DOHH2 (cell line): ENCODE measurements around the gene ADAMTSL4.

Source experiments
- H3F3A ChIP-seq: fragments of 200-600 bp; sonication (generic), shearing (Covaris generic); 2 replicates; pipeline ENCODE4 v1.6.0; 2016; ENCODE audit warnings: antibody characterized with exemption, mild to moderate bottlenecking; ENCODE audit not compliant: control insufficient read depth, insufficient read depth
- H3K27ac ChIP-seq: fragments of 200-600 bp; sonication (generic); 2 replicates; pipeline ENCODE4 v1.5.1; 2014; ENCODE audit warnings: low read depth, mild to moderate bottlenecking, low read length, moderate library complexity
- H3K27me3 ChIP-seq: fragments of 200-600 bp; sonication (generic); 2 replicates; pipeline ENCODE4 v1.6.1; 2014; ENCODE audit warnings: mild to moderate bottlenecking, low read length, mixed read lengths; ENCODE audit not compliant: control insufficient read depth
- H3K36me3 ChIP-seq: fragments of 200-600 bp; sonication (generic); 2 replicates; pipeline ENCODE4 v1.6.1; 2014; ENCODE audit warnings: mild to moderate bottlenecking, low read length, moderate library complexity, mixed read lengths; ENCODE audit not compliant: control insufficient read depth
- H3K4me1 ChIP-seq: fragments of 200-600 bp; sonication (generic); 2 replicates; pipeline ENCODE4 v1.6.1; 2014; ENCODE audit warnings: mild to moderate bottlenecking, low read length, mixed read lengths; ENCODE audit not compliant: control insufficient read depth
- H3K4me2 ChIP-seq: fragments of 200-600 bp; sonication (generic); 2 replicates; pipeline ENCODE4 v1.6.0; 2014; ENCODE audit warnings: mild to moderate bottlenecking, low read length, moderate library complexity
- H3K4me3 ChIP-seq: fragments of 200-600 bp; sonication (generic); 2 replicates; pipeline ENCODE4 v1.5.1; 2014; ENCODE audit warnings: mild to moderate bottlenecking, low read length, mixed read lengths
- H3K79me2 ChIP-seq: fragments of 200-600 bp; sonication (generic); 2 replicates; pipeline ENCODE4 v1.6.1; 2014; ENCODE audit warnings: mild to moderate bottlenecking, low read length, mixed read lengths; ENCODE audit not compliant: control insufficient read depth
- H3K9me2 ChIP-seq: fragments of 200-600 bp; sonication (generic); replicated peaks from 2 replicates; pipeline ENCODE4 v1.6.1; 2014; ENCODE audit warnings: mild to moderate bottlenecking, low read length, mixed read lengths; ENCODE audit not compliant: control insufficient read depth
- H3K9me3 ChIP-seq: fragments of 200-600 bp; sonication (generic); 2 replicates; pipeline ENCODE4 v1.6.1; 2014; ENCODE audit warnings: antibody characterized with exemption, low read length, mixed read lengths; ENCODE audit not compliant: control insufficient read depth, insufficient read depth
- H4K20me1 ChIP-seq: fragments of 200-600 bp; sonication (generic); 2 replicates; pipeline ENCODE4 v1.6.0; 2014; ENCODE audit warnings: low read depth, mild to moderate bottlenecking, antibody characterized with exemption, low read length, moderate library complexity; ENCODE audit not compliant: control insufficient read depth, insufficient read depth
- EZH2phosphoT487 ChIP-seq: fragments of 200-600 bp; sonication (generic); IDR thresholded peaks from 2 replicates; pipeline ENCODE4 v1.6.1; 2017; ENCODE audit warnings: borderline replicate concordance, mild to moderate bottlenecking, antibody characterized with exemption, low read length, moderate library complexity, mixed read lengths
- TF ChIP-seq, protein P1 (sequence below): fragments of 200-600 bp; sonication (generic); IDR thresholded peaks from one replicate; pipeline ENCODE4 v1.5.1; 2014; ENCODE audit warnings: antibody characterized with exemption, mild to moderate bottlenecking, low read depth, low read length; ENCODE audit not compliant: poor library complexity, severe bottlenecking

ADAMTSL4 gene

DNA sequence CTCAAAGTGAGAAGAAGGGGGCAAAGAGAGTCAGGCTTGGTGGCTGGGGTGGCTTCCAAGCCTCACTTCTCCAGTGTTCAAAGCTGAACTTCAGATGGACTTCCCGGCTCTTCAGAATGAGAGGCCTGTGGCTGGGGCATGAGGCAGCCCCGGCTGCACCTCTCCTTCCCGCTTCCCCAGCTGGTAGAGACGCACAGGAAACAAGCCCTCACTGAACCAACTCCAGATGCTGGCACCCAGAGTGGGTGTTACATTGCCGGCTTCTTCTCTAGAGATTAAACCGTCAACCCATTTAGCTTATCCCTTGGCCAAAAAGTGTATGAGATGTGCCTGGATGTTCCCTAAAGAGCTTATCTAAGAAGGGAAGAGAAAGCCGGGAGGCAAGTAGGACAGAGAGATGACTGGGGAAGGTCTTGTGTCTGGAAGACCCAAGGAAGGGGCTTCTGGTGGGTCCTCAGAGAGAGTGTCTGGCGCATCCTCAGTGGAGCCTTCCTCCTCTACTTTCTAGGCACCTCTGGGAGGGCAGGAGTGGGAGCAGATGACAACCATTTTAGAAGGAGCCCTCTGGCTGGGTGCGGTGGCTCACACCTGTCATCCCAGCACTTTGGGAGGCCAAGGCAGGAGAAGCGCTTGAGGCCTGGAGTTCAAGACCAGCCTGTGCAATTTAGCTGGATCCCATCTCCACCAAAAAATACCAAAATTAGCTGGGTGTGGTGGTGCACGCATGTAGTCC lies 2.0 kb downstream of the ADAMTSL4 start:
- Histone ChIP-seq H3K79me2 (no peaks in the 10 kb centered on the region), H3K4me1 (peaks cover 12% of the 10 kb centered on the region), H3K27me3 (peaks cover 35% of the 10 kb centered on the region), H4K20me1 (no peaks in the 10 kb centered on the region), H3F3A (no peaks in the 10 kb centered on the region), H3K27ac (no peak overlapping the region), H3K4me2 (no peak overlapping the region), H3K9me2 (no peaks in the 10 kb centered on the region), H3K4me3 (no peak overlapping the region), H3K36me3 (no peaks in the 10 kb centered on the region), H3K9me3 (no peaks in the 10 kb centered on the region)
- TF ChIP-seq EZH2phosphoT487 = no peak
- TF ChIP-seq, protein P1, sequence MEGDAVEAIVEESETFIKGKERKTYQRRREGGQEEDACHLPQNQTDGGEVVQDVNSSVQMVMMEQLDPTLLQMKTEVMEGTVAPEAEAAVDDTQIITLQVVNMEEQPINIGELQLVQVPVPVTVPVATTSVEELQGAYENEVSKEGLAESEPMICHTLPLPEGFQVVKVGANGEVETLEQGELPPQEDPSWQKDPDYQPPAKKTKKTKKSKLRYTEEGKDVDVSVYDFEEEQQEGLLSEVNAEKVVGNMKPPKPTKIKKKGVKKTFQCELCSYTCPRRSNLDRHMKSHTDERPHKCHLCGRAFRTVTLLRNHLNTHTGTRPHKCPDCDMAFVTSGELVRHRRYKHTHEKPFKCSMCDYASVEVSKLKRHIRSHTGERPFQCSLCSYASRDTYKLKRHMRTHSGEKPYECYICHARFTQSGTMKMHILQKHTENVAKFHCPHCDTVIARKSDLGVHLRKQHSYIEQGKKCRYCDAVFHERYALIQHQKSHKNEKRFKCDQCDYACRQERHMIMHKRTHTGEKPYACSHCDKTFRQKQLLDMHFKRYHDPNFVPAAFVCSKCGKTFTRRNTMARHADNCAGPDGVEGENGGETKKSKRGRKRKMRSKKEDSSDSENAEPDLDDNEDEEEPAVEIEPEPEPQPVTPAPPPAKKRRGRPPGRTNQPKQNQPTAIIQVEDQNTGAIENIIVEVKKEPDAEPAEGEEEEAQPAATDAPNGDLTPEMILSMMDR = no peak

- Histone ChIP-seq H3F3A (no peaks in the 10 kb centered on the region), H4K20me1 (no peaks in the 10 kb centered on the region), H3K9me3 (no peaks in the 10 kb centered on the region), H3K36me3 (no peaks in the 10 kb centered on the region), H3K27me3 (peaks cover 35% of the 10 kb centered on the region), H3K4me2 (no peak overlapping the region), H3K4me3 (no peak overlapping the region), H3K4me1 (peaks cover 12% of the 10 kb centered on the region), H3K79me2 (no peaks in the 10 kb centered on the region), H3K27ac (no peak overlapping the region), H3K9me2 (no peaks in the 10 kb centered on the region)
- no peak for TF ChIP-seq EZH2phosphoT487
- TF ChIP-seq, protein P1 = no peak
These were observed 2.5 kb downstream of the ADAMTSL4 start for GRCh38 chr1:150551784-150552127.

- no peak overlapping the region for H3K4me3 ChIP-seq
- H3K9me2 ChIP-seq = no peaks in the 10 kb centered on the region
- H3K4me1 ChIP-seq = peaks cover 12% of the 10 kb centered on the region
- H3K27ac ChIP-seq = no peak overlapping the region
- H3K79me2 ChIP-seq = no peaks in the 10 kb centered on the region
- H3K4me2 ChIP-seq = no peak overlapping the region
- no peaks in the 10 kb centered on the region for H3K9me3 ChIP-seq
- no peaks in the 10 kb centered on the region for H3K36me3 ChIP-seq
- H4K20me1 ChIP-seq = no peaks in the 10 kb centered on the region
- no peaks in the 10 kb centered on the region for H3F3A ChIP-seq
- peaks cover 35% of the 10 kb centered on the region for H3K27me3 ChIP-seq
- TF ChIP-seq, protein P1 = no peak
- no peak for TF ChIP-seq EZH2phosphoT487
These were observed 3.1 kb downstream of the ADAMTSL4 start for GRCh38 chr1:150552128-150552910.
